Endodermal cell (in vitro differentiated cells): ENCODE data around the gene MYCBPAP. TPM values are rescaled to one million over a fixed set of nuclear protein-coding genes. Genes with fewer than 3 reads are reported as not detected.

ENCODE experiments used
- DNase-seq: peaks from one replicate; pipeline ENCODE4 v3.0.0-alpha.2; 2017
- H3K27ac ChIP-seq: 2 replicates; pipeline ENCODE4 v1.5.1; 2013; ENCODE audit warnings: mild to moderate bottlenecking, low read depth, low read length, moderate library complexity
- H3K27me3 ChIP-seq: 2 replicates; pipeline ENCODE4 v1.6.1; 2013; ENCODE audit warnings: mild to moderate bottlenecking, low read length, moderate library complexity; ENCODE audit not compliant: insufficient read depth, control insufficient read depth, poor library complexity, severe bottlenecking
- H3K36me3 ChIP-seq: 2 replicates; pipeline ENCODE4 v1.7.0; 2013; ENCODE audit warnings: mild to moderate bottlenecking, low read length, moderate library complexity; ENCODE audit not compliant: control insufficient read depth, insufficient read depth
- H3K4me1 ChIP-seq: one replicate; pipeline ENCODE4 v1.7.0; 2013; ENCODE audit warnings: low read length; ENCODE audit not compliant: control insufficient read depth, insufficient read depth
- H3K4me3 ChIP-seq: 2 replicates; pipeline ENCODE4 v1.5.1; 2013; ENCODE audit warnings: mild to moderate bottlenecking, low read length, moderate library complexity
- H3K9ac ChIP-seq: 2 replicates; pipeline ENCODE4 v1.6.1; 2013; ENCODE audit warnings: mild to moderate bottlenecking, low read length, moderate library complexity; ENCODE audit not compliant: poor library complexity, severe bottlenecking; ENCODE audit errors: extremely low read depth
- H3K9me3 ChIP-seq: 2 replicates; pipeline ENCODE4 v1.6.1; 2013; ENCODE audit warnings: mild to moderate bottlenecking, low read length, moderate library complexity; ENCODE audit not compliant: control insufficient read depth
- H3K27ac Mint-ChIP-seq: 2 replicates; pipeline ENCODE4 v1.8.0; 2020; ENCODE audit warnings: mixed read lengths
- H3K27me3 Mint-ChIP-seq: 2 replicates; pipeline ENCODE4 v1.8.0; 2021; ENCODE audit warnings: mild to moderate bottlenecking, mixed read lengths; ENCODE audit not compliant: insufficient read depth
- H3K36me3 Mint-ChIP-seq: 2 replicates; pipeline ENCODE4 v1.8.0; 2020; ENCODE audit warnings: low read depth, mixed read lengths
- H3K4me1 Mint-ChIP-seq: 2 replicates; pipeline ENCODE4 v1.8.0; 2020; ENCODE audit warnings: mixed read lengths
- H3K4me3 Mint-ChIP-seq: 2 replicates; pipeline ENCODE4 v1.8.0; 2020; ENCODE audit warnings: mild to moderate bottlenecking, moderate library complexity, mixed read lengths
- H3K9me3 Mint-ChIP-seq: 2 replicates; pipeline ENCODE4 v1.8.0; 2020; ENCODE audit warnings: mild to moderate bottlenecking, mixed read lengths
- WGBS, 2 experiments: methylation state at CpG; one replicate each; pipeline versions ENCODE4 v1.1.5 to v1.1.7; 2013; ENCODE audit warnings: missing lambda C conversion rate in 2 of 2, mixed read lengths in 1 of 2; ENCODE audit not compliant: insufficient coverage in 1 of 2, insufficient read length in 1 of 2; 5-methylcytosine and 5-hydroxymethylcytosine counted together
- total RNA-seq, 2 donors: library from RNA; stranded (reverse); fragmentation: NEBNext Ultra II Directional in 1 of 2; extraction: Animal tissue kit (Norgen Biotek cat#: 25700) in 1 of 2; gene quantifications; 2 replicates in 1 of 2; 3 replicates in 1 of 2; pipeline ENCODE4 v1.2.1, GENCODE V29; 2021
- TF ChIP-seq, protein P1 (sequence below): fragments of 200-600 bp; sonication (generic); conservative IDR thresholded peaks from 2 replicates; pipeline ENCODE4 v1.5.0; 2021; ENCODE audit warnings: antibody characterized with exemption, mild to moderate bottlenecking

MYCBPAP gene
- total RNA-seq, 2 donors from 2014 or later, result 3.5 to 7.1 TPM

DNA sequence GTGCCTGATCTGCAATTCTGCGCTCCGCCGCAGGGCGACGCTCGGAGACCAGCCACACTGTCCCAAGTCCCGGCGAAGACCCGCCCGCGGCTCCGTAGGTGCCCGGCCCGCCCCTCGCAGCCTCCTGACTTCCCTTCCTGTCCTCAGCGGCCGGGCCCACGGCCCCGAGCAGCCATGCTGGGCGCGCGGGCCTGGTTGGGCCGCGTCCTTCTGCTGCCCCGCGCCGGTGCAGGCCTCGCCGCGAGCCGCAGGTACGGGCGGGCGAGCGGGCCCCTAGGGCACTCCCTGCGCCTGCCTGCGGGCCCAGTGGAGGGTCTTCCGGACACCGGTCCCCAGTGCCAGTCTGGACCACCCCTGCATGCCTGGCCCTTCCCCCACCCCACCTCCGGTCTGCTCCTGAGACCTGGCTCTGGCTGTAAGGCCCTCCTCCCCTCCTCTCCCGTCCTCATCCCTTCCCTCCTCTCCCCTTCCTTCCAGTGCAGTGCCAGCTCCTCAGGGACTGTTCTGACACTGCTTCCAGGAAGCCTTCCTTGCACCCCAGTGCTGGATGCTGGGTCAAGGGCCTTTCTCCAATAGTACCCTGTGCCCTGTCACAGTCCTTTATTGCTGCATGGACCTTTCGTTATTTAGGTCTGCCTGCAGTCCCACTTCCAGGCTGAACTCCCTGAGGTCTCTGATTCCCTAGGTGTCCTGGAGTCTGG, 38.9 kb downstream of the MYCBPAP start, which contains the start of gene SPATA20:
Gene SPATA20, plus strand, starts transcription at position 140 of the 701 bp plus-strand sequence. Its CDS starts 35 bp downstream, at position 175.
- peaks cover 8% of the 10 kb centered on the region for H3K4me1 Mint-ChIP-seq
- Histone ChIP-seq H3K27ac (no peak within 1 kb of the TSS), H3K4me3 (peak within 1 kb of the TSS; percentile 77), H3K9ac (peak within 1 kb of the TSS; percentile 35), H3K36me3 (no peaks in the 10 kb centered on the region), H3K27me3 (no peaks in the 10 kb centered on the region), H3K4me1 (peaks cover 13% of the 10 kb centered on the region), H3K9me3 (no peaks in the 10 kb centered on the region)
- peak within 1 kb of the TSS; percentile 59 for H3K4me3 Mint-ChIP-seq
- TF ChIP-seq, protein P1, sequence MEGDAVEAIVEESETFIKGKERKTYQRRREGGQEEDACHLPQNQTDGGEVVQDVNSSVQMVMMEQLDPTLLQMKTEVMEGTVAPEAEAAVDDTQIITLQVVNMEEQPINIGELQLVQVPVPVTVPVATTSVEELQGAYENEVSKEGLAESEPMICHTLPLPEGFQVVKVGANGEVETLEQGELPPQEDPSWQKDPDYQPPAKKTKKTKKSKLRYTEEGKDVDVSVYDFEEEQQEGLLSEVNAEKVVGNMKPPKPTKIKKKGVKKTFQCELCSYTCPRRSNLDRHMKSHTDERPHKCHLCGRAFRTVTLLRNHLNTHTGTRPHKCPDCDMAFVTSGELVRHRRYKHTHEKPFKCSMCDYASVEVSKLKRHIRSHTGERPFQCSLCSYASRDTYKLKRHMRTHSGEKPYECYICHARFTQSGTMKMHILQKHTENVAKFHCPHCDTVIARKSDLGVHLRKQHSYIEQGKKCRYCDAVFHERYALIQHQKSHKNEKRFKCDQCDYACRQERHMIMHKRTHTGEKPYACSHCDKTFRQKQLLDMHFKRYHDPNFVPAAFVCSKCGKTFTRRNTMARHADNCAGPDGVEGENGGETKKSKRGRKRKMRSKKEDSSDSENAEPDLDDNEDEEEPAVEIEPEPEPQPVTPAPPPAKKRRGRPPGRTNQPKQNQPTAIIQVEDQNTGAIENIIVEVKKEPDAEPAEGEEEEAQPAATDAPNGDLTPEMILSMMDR, result peak; percentile 96
- no peaks in the 10 kb centered on the region for H3K9me3 Mint-ChIP-seq
- H3K27me3 Mint-ChIP-seq, result peaks cover 18% of the 10 kb centered on the region
- WGBS, 2 experiments, result 3 to 5% methylated on average over 25 to 42 of the region's 42 CpGs
- H3K27ac Mint-ChIP-seq, result no peak within 1 kb of the TSS
- H3K36me3 Mint-ChIP-seq, result no peaks in the 10 kb centered on the region
- peak; percentile 98 for DNase-seq

DNA sequence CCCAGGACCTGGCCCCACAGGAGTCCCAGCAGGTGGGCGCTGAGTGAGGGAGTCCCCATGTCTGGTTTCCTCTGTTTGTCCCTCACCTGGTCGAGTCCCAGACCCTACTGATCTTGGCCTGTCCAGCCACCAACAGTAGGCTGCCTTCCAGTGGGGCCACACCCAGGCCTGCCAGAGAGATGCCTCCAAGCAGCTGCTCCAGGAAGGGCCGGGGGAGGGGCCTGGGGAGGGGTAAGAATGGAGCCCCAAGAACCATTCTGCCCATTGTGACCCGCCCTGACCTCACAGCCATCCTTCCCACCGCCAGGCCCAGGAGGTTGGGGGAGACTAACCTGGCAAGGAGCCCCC, 39.5 kb downstream of the MYCBPAP start:
- H3K9ac ChIP-seq, result no peak overlapping the region
- TF ChIP-seq, protein P1, result no peak
- no peaks in the 10 kb centered on the region for H3K9me3 Mint-ChIP-seq

DNA sequence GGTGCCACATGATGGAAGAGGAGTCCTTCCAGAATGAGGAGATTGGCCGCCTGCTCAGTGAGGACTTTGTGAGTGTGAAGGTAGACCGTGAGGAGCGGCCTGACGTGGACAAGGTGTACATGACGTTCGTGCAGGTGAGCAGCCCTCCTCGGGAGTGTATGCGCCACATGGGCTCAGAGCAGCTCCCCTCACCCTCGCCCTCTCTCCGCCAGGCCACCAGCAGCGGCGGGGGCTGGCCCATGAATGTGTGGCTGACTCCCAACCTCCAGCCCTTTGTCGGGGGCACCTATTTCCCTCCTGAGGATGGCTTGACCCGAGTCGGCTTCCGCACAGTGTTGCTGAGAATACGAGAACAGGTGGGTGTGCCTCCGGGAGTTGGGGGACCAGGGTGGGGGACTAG, 40.6 kb downstream of the MYCBPAP start:
- TF ChIP-seq, protein P1, result no peak
- H3K4me1 ChIP-seq, result peaks cover 6% of the 10 kb centered on the region
- no peak for DNase-seq
- WGBS, 2 experiments, result 89 to 90% methylated on average over 12 to 18 of the region's 18 CpGs
- Mint-ChIP-seq H3K36me3 (no peaks in the 10 kb centered on the region), H3K27ac (no peak overlapping the region), H3K4me1 (no peaks in the 10 kb centered on the region), H3K9me3 (no peaks in the 10 kb centered on the region), H3K4me3 (no peak overlapping the region), H3K27me3 (peaks cover 18% of the 10 kb centered on the region)
- H3K4me3 ChIP-seq, result no peak overlapping the region
- no peak overlapping the region for H3K27ac ChIP-seq
- no peaks in the 10 kb centered on the region for H3K9me3 ChIP-seq
- H3K9ac ChIP-seq, result no peak overlapping the region
- no peaks in the 10 kb centered on the region for H3K36me3 ChIP-seq
- H3K27me3 ChIP-seq, result no peaks in the 10 kb centered on the region

More for the DNA sequence above, 39.5 kb downstream of the MYCBPAP start:
- Mint-ChIP-seq H3K4me1 (peaks cover 4% of the 10 kb centered on the region), H3K4me3 (peak overlapping the region; percentile 59), H3K27me3 (peaks cover 18% of the 10 kb centered on the region), H3K36me3 (no peaks in the 10 kb centered on the region), H3K27ac (no peak overlapping the region)
- peak overlapping the region; percentile 77 for H3K4me3 ChIP-seq
- H3K27ac ChIP-seq, result no peak overlapping the region
- H3K4me1 ChIP-seq, result peaks cover 9% of the 10 kb centered on the region
- H3K9me3 ChIP-seq, result no peaks in the 10 kb centered on the region
- no peaks in the 10 kb centered on the region for H3K27me3 ChIP-seq
- 90 to 91% methylated on average over 2 to 5 of the region's 5 CpGs for WGBS, 2 experiments
- no peaks in the 10 kb centered on the region for H3K36me3 ChIP-seq
- DNase-seq, result no peak
